Adipocyte (in vitro differentiated cells): ENCODE results near the gene TANC1.

Source experiments
- DNase-seq: peaks from one replicate; pipeline ENCODE4 v3.0.0-alpha.2; 2015; ENCODE audit warnings: low read depth
- H3K27me3 ChIP-seq: replicated peaks from 2 replicates; pipeline ENCODE4 v1.7.0; 2013; ENCODE audit warnings: mild to moderate bottlenecking, low read length, moderate library complexity; ENCODE audit not compliant: control insufficient read depth, insufficient read depth
- H3K36me3 ChIP-seq: 2 replicates; pipeline ENCODE4 v1.7.0; 2013; ENCODE audit warnings: low read length, mild to moderate bottlenecking, moderate library complexity; ENCODE audit not compliant: control insufficient read depth, insufficient read depth, severe bottlenecking
- H3K4me1 ChIP-seq: 2 replicates; pipeline ENCODE4 v1.7.0; 2013; ENCODE audit warnings: mild to moderate bottlenecking, low read length, moderate library complexity; ENCODE audit not compliant: control insufficient read depth, insufficient read depth
- H3K4me3 ChIP-seq: 2 replicates; pipeline ENCODE4 v1.7.0; 2013; ENCODE audit warnings: mild to moderate bottlenecking, low read length, moderate library complexity
- H3K9ac ChIP-seq: 2 replicates; pipeline ENCODE4 v1.7.0; 2013; ENCODE audit warnings: mild to moderate bottlenecking, low read length, moderate library complexity
- H3K9me3 ChIP-seq: 2 replicates; pipeline ENCODE4 v1.7.0; 2013; ENCODE audit warnings: mild to moderate bottlenecking, low read length, moderate library complexity; ENCODE audit not compliant: control insufficient read depth

TANC1 gene

DNA sequence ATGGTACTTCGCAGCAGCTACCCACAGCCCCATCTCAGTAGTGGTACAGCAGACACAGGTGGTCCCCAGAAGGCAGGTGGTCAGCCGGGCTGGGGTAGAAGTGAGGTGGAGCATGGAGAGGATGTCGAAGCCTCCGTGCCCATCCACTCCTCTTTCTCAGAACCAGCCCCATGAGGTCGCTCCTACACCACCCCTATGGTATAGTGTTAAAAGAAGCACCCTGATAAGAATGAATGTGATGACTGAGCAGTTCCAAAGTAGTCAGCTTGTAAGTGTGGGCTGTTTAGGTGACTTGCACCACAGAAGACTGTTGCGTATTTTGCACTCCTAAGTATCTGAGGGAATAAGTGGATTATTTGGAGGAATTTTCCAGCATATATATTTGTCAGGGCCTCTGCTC lies 206.7 kb downstream of the TANC1 start:
- H3K9me3 ChIP-seq = no peaks in the 10 kb centered on the region
- H3K27me3 ChIP-seq = no peaks in the 10 kb centered on the region
- H3K4me3 ChIP-seq = no peak overlapping the region
- DNase-seq = no peak
- H3K4me1 ChIP-seq = peaks cover 9% of the 10 kb centered on the region
- peaks cover 86% of the 10 kb centered on the region for H3K36me3 ChIP-seq
- H3K9ac ChIP-seq = no peak overlapping the region

DNA sequence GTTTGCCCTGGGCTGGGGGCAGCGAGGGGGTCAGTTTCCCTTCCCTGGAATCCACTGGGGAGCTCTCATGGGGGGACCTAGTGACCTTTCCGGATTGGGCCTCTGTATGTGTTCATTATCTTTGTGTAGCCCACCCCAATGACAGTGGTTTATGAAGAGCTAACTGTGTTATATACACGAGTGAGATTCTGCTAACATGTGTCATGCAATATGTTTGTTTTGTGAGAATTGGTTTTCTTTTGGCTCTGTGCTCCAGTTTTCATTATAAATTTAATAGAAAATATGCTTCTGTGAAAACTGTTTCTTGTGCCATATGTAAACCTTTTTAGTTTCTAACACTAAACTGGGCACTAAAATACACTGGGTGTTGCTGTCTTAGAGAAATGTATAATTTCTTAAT lies 207.5 kb downstream of the TANC1 start:
- peaks cover 88% of the 10 kb centered on the region for H3K36me3 ChIP-seq

DNA sequence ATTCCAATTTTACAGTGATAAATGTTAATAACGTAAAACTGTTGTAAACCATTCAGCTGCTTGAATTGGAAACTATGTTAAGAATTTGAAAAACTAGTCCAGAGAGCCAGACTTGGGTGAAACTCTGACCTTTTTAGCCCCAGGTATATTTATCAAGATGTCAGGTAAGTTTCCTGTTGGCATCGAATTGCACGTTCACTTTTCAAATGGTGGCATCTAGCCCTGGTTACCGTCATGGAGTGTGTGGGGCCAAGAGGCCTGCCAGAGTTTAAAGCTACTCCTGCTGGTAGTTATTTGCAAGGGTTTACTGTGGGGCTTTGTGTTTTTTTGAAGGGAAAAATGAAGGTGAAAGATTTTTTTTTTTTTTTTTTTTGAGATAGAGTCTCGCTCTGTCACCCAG lies 208.1 kb downstream of the TANC1 start:
- Histone ChIP-seq H3K9ac (no peak overlapping the region), H3K4me3 (no peak overlapping the region), H3K36me3 (peaks cover 86% of the 10 kb centered on the region), H3K4me1 (peaks cover 9% of the 10 kb centered on the region), H3K9me3 (no peaks in the 10 kb centered on the region), H3K27me3 (no peaks in the 10 kb centered on the region)
- no peak for DNase-seq

More for the DNA sequence above, 207.5 kb downstream of the TANC1 start:
- no peak overlapping the region for H3K4me3 ChIP-seq
- no peaks in the 10 kb centered on the region for H3K9me3 ChIP-seq
- DNase-seq = no peak
- H3K27me3 ChIP-seq = no peaks in the 10 kb centered on the region
- no peak overlapping the region for H3K9ac ChIP-seq
- H3K4me1 ChIP-seq = peaks cover 9% of the 10 kb centered on the region

DNA sequence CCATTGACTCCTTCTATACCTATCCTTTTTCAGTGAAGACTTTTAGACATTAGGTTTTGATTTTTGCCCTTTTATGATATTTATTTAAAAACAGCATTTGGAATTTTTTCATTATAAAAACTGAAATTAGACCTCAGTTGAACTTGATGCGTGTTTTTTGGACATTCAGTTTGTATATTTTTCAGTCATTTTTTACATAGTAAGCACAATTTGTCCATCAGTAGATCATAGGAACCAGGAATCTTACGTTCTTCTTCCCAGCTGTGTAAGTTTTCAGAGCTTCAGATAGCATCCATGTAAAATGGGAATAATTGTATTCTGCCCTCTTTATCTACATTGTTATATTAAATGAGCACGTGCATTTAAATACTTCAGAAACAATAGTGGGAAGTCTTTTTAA lies 208.9 kb downstream of the TANC1 start:
- peaks cover 79% of the 10 kb centered on the region for H3K36me3 ChIP-seq
- H3K4me3 ChIP-seq = no peak overlapping the region
- peaks cover 6% of the 10 kb centered on the region for H3K4me1 ChIP-seq

GRCh38 chr2:159177957-159178356 lies 209.5 kb downstream of the TANC1 start:
- Histone ChIP-seq H3K36me3 (peaks cover 73% of the 10 kb centered on the region), H3K9me3 (no peaks in the 10 kb centered on the region), H3K27me3 (no peaks in the 10 kb centered on the region), H3K4me3 (no peak overlapping the region), H3K9ac (no peak overlapping the region), H3K4me1 (peaks cover under 1% of the 10 kb centered on the region)
- DNase-seq = no peak

More for the DNA sequence above, 208.9 kb downstream of the TANC1 start:
- DNase-seq = no peak
- Histone ChIP-seq H3K9me3 (no peaks in the 10 kb centered on the region), H3K27me3 (no peaks in the 10 kb centered on the region), H3K9ac (no peak overlapping the region)

GRCh38 chr2:159179096-159179495 lies 210.7 kb downstream of the TANC1 start:
- Histone ChIP-seq H3K9ac (no peak overlapping the region), H3K9me3 (no peaks in the 10 kb centered on the region), H3K27me3 (no peaks in the 10 kb centered on the region), H3K4me3 (no peak overlapping the region), H3K36me3 (peaks cover 66% of the 10 kb centered on the region), H3K4me1 (no peaks in the 10 kb centered on the region)
- no peak for DNase-seq

GRCh38 chr2:159179696-159180095 lies 211.3 kb downstream of the TANC1 start:
- Histone ChIP-seq H3K9me3 (no peaks in the 10 kb centered on the region), H3K4me3 (no peak overlapping the region), H3K36me3 (peaks cover 60% of the 10 kb centered on the region), H3K9ac (no peak overlapping the region), H3K27me3 (no peaks in the 10 kb centered on the region), H3K4me1 (no peaks in the 10 kb centered on the region)
- DNase-seq = no peak

DNA sequence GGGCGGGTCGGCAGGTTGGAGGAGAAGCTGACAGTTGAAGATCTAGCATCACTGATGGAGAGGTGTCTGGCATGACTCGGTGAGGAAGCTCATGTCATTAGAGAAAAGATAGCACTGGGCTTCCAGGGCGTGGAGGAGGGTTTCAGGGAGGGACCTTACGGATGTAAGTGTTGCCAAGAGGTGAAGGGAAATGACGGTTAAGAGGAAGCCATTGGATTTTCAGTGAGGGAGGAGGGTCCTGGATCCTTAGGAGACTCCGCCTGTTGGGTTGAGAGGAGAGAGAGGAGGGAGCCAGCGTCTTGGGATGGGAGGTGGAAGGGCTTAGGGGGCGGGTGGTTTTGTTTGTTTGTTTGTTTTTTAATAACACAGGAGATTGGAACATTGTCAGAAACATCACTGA lies 214.9 kb downstream of the TANC1 start:
- H3K9me3 ChIP-seq = no peaks in the 10 kb centered on the region
- H3K36me3 ChIP-seq = peaks cover 57% of the 10 kb centered on the region
- DNase-seq = no peak
- no peak overlapping the region for H3K9ac ChIP-seq
- H3K4me3 ChIP-seq = no peak overlapping the region
- no peaks in the 10 kb centered on the region for H3K4me1 ChIP-seq
- H3K27me3 ChIP-seq = no peaks in the 10 kb centered on the region

GRCh38 chr2:159185401-159186130 lies 217.1 kb downstream of the TANC1 start:
- no peak overlapping the region for H3K4me3 ChIP-seq
- H3K36me3 ChIP-seq = peaks cover 51% of the 10 kb centered on the region
- DNase-seq = no peak
- no peaks in the 10 kb centered on the region for H3K27me3 ChIP-seq
- no peaks in the 10 kb centered on the region for H3K4me1 ChIP-seq
- no peak overlapping the region for H3K9ac ChIP-seq
- H3K9me3 ChIP-seq = no peaks in the 10 kb centered on the region

- H3K4me3 ChIP-seq = no peak overlapping the region
- H3K27me3 ChIP-seq = no peaks in the 10 kb centered on the region
- no peak for DNase-seq
- no peaks in the 10 kb centered on the region for H3K9me3 ChIP-seq
- peaks cover 45% of the 10 kb centered on the region for H3K36me3 ChIP-seq
- H3K4me1 ChIP-seq = no peaks in the 10 kb centered on the region
- no peak overlapping the region for H3K9ac ChIP-seq
These were observed 218.0 kb downstream of the TANC1 start for GRCh38 chr2:159186462-159186861.

GRCh38 chr2:159187106-159187505 lies 218.7 kb downstream of the TANC1 start:
- Histone ChIP-seq H3K4me3 (no peak overlapping the region), H3K4me1 (no peaks in the 10 kb centered on the region), H3K27me3 (no peaks in the 10 kb centered on the region), H3K9ac (no peak overlapping the region), H3K9me3 (no peaks in the 10 kb centered on the region), H3K36me3 (peaks cover 45% of the 10 kb centered on the region)
- no peak for DNase-seq

DNA sequence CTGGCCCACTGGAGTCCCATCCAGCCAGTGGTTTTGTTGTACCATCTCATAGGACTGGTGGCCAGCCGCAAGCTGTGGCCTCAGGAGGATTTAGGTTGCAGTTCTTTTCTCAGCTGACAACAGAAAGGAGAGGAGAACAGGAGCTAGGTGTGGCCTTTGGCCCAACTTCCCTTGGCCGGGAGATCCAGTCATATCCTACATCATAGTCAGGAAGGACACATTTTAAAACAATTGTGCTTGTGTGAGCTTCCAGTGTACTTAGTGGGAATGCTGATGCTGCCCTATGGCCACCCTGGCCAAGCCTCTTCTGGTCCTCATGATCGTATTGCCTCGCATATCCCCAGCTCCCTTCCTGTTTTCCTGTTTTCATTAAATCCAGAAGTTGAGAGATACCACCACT lies 220.0 kb downstream of the TANC1 start:
- no peak for DNase-seq
- no peaks in the 10 kb centered on the region for H3K27me3 ChIP-seq
- H3K9ac ChIP-seq = no peak overlapping the region
- no peak overlapping the region for H3K4me3 ChIP-seq
- H3K9me3 ChIP-seq = no peaks in the 10 kb centered on the region
- peaks cover 45% of the 10 kb centered on the region for H3K36me3 ChIP-seq
- H3K4me1 ChIP-seq = no peaks in the 10 kb centered on the region
